GM23248 (cell line): Measurements from ENCODE around the gene TNIK. TPM values are rescaled to one million over a fixed set of nuclear protein-coding genes. Genes with fewer than 3 reads are reported as not detected.

Experiments used
- DNase-seq: peaks from one replicate; pipeline ENCODE4 v3.0.0-alpha.2; 2015
- H2AFZ ChIP-seq: fragments of 200-600 bp; sonication (generic); 2 replicates; pipeline ENCODE4 v1.6.1; 2016; ENCODE audit warnings: antibody characterized with exemption
- H3F3A ChIP-seq: fragments of 200-600 bp; sonication (generic); 2 replicates; pipeline ENCODE4 v1.6.1; 2016; ENCODE audit warnings: mild to moderate bottlenecking, antibody characterized with exemption, mixed run types; ENCODE audit not compliant: insufficient read depth
- H3K27ac ChIP-seq: fragments of 200-600 bp; sonication (generic); 2 replicates; pipeline ENCODE4 v1.5.1; 2016; ENCODE audit warnings: mild to moderate bottlenecking
- H3K27me3 ChIP-seq: fragments of 200-600 bp; sonication (generic); replicated peaks from 2 replicates; pipeline ENCODE4 v1.6.1; 2016; ENCODE audit warnings: mild to moderate bottlenecking; ENCODE audit not compliant: insufficient read depth
- H3K36me3 ChIP-seq: fragments of 200-600 bp; sonication (generic); 2 replicates; pipeline ENCODE4 v1.6.1; 2016; ENCODE audit warnings: low read depth, mild to moderate bottlenecking
- H3K4me1 ChIP-seq: fragments of 200-600 bp; sonication (generic); 2 replicates; pipeline ENCODE4 v1.6.1; 2016; ENCODE audit warnings: mild to moderate bottlenecking; ENCODE audit not compliant: insufficient read depth
- H3K4me2 ChIP-seq: fragments of 200-600 bp; sonication (generic); one replicate; pipeline ENCODE4 v1.6.1; 2016; ENCODE audit warnings: mild to moderate bottlenecking; ENCODE audit not compliant: unreplicated experiment
- H3K4me3 ChIP-seq: fragments of 200-600 bp; sonication (generic); 2 replicates; pipeline ENCODE4 v1.5.1; 2016; ENCODE audit warnings: mild to moderate bottlenecking
- H3K79me2 ChIP-seq: fragments of 200-600 bp; sonication (generic); 2 replicates; pipeline ENCODE4 v1.6.1; 2016; ENCODE audit warnings: mild to moderate bottlenecking; ENCODE audit not compliant: insufficient read depth
- H3K9ac ChIP-seq: fragments of 200-600 bp; sonication (generic); 2 replicates; pipeline ENCODE4 v1.6.1; 2016; ENCODE audit warnings: mild to moderate bottlenecking
- H3K9me2 ChIP-seq: fragments of 200-600 bp; sonication (generic); 2 replicates; pipeline ENCODE4 v1.6.1; 2016; ENCODE audit warnings: mixed run types, mild to moderate bottlenecking, moderate library complexity; ENCODE audit not compliant: insufficient read depth
- H3K9me3 ChIP-seq: fragments of 200-600 bp; sonication (generic); one replicate; pipeline ENCODE4 v1.6.1; 2017; ENCODE audit warnings: low read depth
- H4K20me1 ChIP-seq: fragments of 200-600 bp; sonication (generic); 2 replicates; pipeline ENCODE4 v1.6.0; 2016; ENCODE audit not compliant: insufficient read depth
- EZH2 ChIP-seq: fragments of 200-600 bp; sonication (generic); IDR thresholded peaks from 2 replicates; pipeline ENCODE4 v1.6.1; 2018; ENCODE audit warnings: antibody characterized with exemption, mild to moderate bottlenecking; ENCODE audit not compliant: insufficient read depth, poor library complexity, severe bottlenecking
- EZH2phosphoT487 ChIP-seq: fragments of 200-600 bp; sonication (generic); IDR thresholded peaks from 2 replicates; pipeline ENCODE4 v1.6.1; 2018; ENCODE audit warnings: antibody characterized with exemption, moderate library complexity, mild to moderate bottlenecking, low read depth; ENCODE audit not compliant: insufficient read depth
- WGBS, 2 experiments: methylation state at CpG; one replicate each; pipeline ENCODE4 v1.1.6; 2015 to 2017; ENCODE audit warnings: low lambda C conversion rate in 2 of 2, low coverage in 1 of 2; ENCODE audit errors: missing lambda C conversion rate in 2 of 2; 5-methylcytosine and 5-hydroxymethylcytosine counted together
- in situ Hi-C: fragments of 300-500 bp; cut with MboI; formaldehyde crosslinking; loops from 2 replicates; pipeline ENCODE4 v1.15.0; 2020
- polyA plus RNA-seq: library from polyadenylated mRNA; unstranded; fragments of >200 nt; fragmentation: Nextera tagmentation; extraction: Ambion mirVana; gene quantifications from 2 replicates; pipeline ENCODE4 v1.2.1, GENCODE V29; 2016
- total RNA-seq: library from RNA; depleted of rRNA; stranded (reverse); fragments of >200 nt; shearing (Covaris generic); gene quantifications from 2 replicates; pipeline ENCODE4 v1.2.3, GENCODE V29; 2014

TNIK gene
- total and polyA plus RNA-seq, 2 experiments from 2014 or later: 0.80 to 2.3 TPM

DNA sequence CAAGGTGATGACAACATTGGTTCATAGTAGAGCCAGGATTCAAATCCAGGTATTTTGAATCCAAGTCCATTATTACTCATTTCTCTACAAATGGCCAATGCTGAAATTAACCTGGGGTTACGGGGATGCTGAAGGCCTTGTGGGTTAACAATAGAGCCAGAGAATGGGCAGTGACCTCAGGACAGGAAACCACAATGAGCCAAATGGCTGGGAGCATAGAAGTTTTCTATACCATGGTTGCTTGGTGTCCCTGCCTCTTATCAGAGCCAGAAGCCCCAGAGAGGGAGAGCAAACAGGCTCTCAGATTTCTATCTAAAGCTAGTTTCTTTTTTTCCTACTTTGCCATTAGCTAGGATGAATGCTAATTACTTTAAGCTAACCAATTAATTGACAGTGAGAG lies 82.3 kb downstream of the TNIK start:
- no peak for DNase-seq
- no peak overlapping the region for H3K4me2 ChIP-seq
- H3K4me1 ChIP-seq: peaks cover 35% of the 10 kb centered on the region
- in situ Hi-C loops: no loop called here
- no peak overlapping the region for H2AFZ ChIP-seq
- no peaks in the 10 kb centered on the region for H3K79me2 ChIP-seq
- no peaks in the 10 kb centered on the region for H3K9me2 ChIP-seq
- peaks cover 34% of the 10 kb centered on the region for H3F3A ChIP-seq
- H3K27me3 ChIP-seq: no peaks in the 10 kb centered on the region
- no peak overlapping the region for H3K4me3 ChIP-seq
- WGBS, 2 experiments: 89 to 100% methylated on average over 1 of the region's 1 CpG
- H3K27ac ChIP-seq: no peak overlapping the region
- TF ChIP-seq EZH2 (no peak), EZH2phosphoT487 (no peak)
- no peak overlapping the region for H3K9ac ChIP-seq
- no peaks in the 10 kb centered on the region for H3K36me3 ChIP-seq
- no peaks in the 10 kb centered on the region for H4K20me1 ChIP-seq
- H3K9me3 ChIP-seq: no peaks in the 10 kb centered on the region

DNA sequence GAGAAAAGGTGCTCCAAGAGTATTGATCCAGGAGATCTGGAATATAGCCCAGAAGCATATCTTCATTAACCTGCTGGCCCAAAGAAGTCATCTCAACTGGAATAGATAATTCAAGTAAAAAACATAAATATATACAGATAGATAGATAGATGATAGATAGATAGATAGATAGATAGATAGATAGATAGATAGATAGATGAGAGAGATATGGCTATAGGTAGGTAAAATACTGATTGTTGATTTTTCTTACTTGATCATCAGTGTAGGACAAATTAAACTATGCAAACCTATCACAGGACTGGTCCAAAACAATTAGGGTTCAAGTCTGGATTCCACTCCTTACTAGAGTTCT lies 83.6 kb downstream of the TNIK start:
- no peaks in the 10 kb centered on the region for H4K20me1 ChIP-seq
- H3K79me2 ChIP-seq: no peaks in the 10 kb centered on the region
- peaks cover 34% of the 10 kb centered on the region for H3F3A ChIP-seq
- H3K4me1 ChIP-seq: peaks cover 35% of the 10 kb centered on the region
- H2AFZ ChIP-seq: no peak overlapping the region
- H3K27ac ChIP-seq: no peak overlapping the region
- H3K36me3 ChIP-seq: no peaks in the 10 kb centered on the region
- H3K4me3 ChIP-seq: no peak overlapping the region
- no peaks in the 10 kb centered on the region for H3K9me3 ChIP-seq
- H3K27me3 ChIP-seq: no peaks in the 10 kb centered on the region
- in situ Hi-C loops: no loop called here
- H3K9ac ChIP-seq: no peak overlapping the region
- H3K9me2 ChIP-seq: no peaks in the 10 kb centered on the region
- no peak overlapping the region for H3K4me2 ChIP-seq
- no peak for DNase-seq
- TF ChIP-seq EZH2 (no peak), EZH2phosphoT487 (no peak)

DNA sequence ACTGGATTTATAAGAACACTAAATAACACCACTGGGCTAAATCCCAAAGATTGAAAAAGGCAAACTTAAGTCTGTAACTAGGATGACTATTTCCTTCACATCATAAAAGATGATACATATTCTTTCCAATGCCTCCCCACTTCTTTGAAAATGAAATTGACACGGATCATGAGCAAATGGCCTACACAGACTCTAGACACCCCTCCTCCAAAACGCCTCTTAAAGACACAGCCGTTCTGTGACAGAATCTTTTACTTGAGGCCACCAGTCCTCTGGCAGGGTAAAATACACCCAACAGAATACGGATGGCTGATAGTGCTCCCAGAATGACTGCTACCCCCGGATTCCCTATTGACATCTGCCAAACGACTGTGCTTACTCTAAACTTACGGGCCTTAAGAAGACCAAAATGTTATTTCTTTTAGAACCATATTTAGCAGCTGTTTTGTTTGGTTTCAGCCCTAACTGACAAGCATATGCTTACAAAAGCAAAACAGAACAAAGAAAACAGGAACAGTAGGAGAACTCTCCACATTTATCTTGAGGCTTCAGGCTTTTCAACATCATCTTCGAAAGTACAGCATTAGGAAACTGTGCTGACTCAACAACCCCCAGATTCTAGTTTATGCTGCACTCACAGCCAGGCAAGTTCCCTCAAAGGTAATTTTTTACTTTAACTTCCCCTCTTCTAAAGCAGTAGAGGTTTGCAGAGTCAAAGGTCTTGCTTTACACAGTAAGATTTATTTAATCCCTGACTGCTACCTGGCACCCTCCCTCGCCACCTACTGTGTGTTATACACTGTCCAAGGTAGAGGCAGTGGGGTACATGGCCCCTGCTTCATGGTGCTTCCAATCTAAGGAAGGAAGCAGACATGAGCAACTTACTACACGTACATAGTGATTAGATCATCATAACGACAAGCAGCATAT lies 84.3 kb downstream of the TNIK start:
- Histone ChIP-seq H3K4me1 (peaks cover 35% of the 10 kb centered on the region), H3K79me2 (no peaks in the 10 kb centered on the region), H2AFZ (no peak overlapping the region), H3K9me2 (no peaks in the 10 kb centered on the region), H3K9me3 (no peaks in the 10 kb centered on the region), H3K36me3 (no peaks in the 10 kb centered on the region), H3K27ac (no peak overlapping the region), H3K4me3 (no peak overlapping the region), H3K4me2 (peak overlapping the region; percentile 4), H3F3A (peaks cover 34% of the 10 kb centered on the region), H3K27me3 (no peaks in the 10 kb centered on the region), H3K9ac (no peak overlapping the region), H4K20me1 (no peaks in the 10 kb centered on the region)
- peak; percentile 59 for DNase-seq
- WGBS, 2 experiments: 59 to 65% methylated on average over 11 of the region's 11 CpGs
- TF ChIP-seq EZH2phosphoT487 (no peak), EZH2 (no peak)
- in situ Hi-C loops: no loop called here

DNA sequence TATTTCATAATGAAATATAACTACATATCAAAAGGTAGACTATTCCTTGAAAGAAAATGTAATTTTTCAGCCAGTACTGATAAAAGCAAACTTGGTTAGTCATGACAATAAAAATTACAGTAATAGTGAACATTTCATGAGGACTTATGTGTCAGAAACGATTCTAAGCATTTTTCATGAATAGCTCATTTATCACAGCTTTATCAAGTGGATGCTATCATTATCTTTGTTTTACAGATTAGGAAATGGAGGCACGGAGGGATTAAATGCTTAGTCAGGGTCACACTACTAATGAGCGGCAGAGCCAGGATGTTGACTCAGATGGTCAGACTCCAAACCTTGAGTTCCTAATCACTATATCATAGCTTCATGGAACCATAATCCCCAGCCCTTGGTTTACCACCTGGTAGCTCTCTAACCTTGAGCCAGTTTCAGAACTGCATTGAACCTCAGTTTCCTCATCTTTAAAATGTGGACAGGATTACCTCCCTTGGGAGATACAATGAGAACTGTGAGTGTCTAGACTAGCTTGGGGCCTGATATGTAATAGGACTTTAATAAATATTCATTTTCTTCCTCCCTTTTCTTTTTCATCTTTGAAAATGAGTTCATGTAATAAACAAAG lies 85.4 kb downstream of the TNIK start:
- H3K4me1 ChIP-seq: peaks cover 35% of the 10 kb centered on the region
- in situ Hi-C loops: no loop called here

More for the DNA sequence above, 85.4 kb downstream of the TNIK start:
- H3K4me2 ChIP-seq: peak overlapping the region; percentile 22
- H3K36me3 ChIP-seq: no peaks in the 10 kb centered on the region
- DNase-seq: peak; percentile 80
- no peaks in the 10 kb centered on the region for H4K20me1 ChIP-seq
- TF ChIP-seq EZH2 (no peak), EZH2phosphoT487 (no peak)
- no peaks in the 10 kb centered on the region for H3K27me3 ChIP-seq
- WGBS, 2 experiments: 1% methylated on average over 3 of the region's 3 CpGs
- no peak overlapping the region for H2AFZ ChIP-seq
- H3F3A ChIP-seq: peaks cover 34% of the 10 kb centered on the region
- H3K27ac ChIP-seq: peak overlapping the region; percentile 31
- no peaks in the 10 kb centered on the region for H3K79me2 ChIP-seq
- H3K4me3 ChIP-seq: no peak overlapping the region
- no peak overlapping the region for H3K9ac ChIP-seq
- no peaks in the 10 kb centered on the region for H3K9me3 ChIP-seq
- H3K9me2 ChIP-seq: no peaks in the 10 kb centered on the region
